BE2C (cell line): ENCODE results near the gene MYOG.

Source experiments
- DNase-seq: peaks from one replicate; pipeline ENCODE4 v3.0.0-alpha.2; 2020
- H3K27me3 ChIP-seq: fragments of 250-450 bp; sonication (Bioruptor Pico); 2 replicates; pipeline ENCODE4 v1.5.1; 2020; ENCODE audit warnings: mild to moderate bottlenecking
- H3K36me3 ChIP-seq: fragments of 250-450 bp; sonication (Bioruptor Pico); 2 replicates; pipeline ENCODE4 v1.5.1; 2020; ENCODE audit warnings: mild to moderate bottlenecking
- H3K4me1 ChIP-seq: fragments of 250-450 bp; sonication (Bioruptor Pico); 2 replicates; pipeline ENCODE4 v1.5.1; 2020
- H3K4me3 ChIP-seq: 2 replicates; pipeline ENCODE4 v1.5.1; 2011; ENCODE audit warnings: low read depth, low read length
- H3K9me3 ChIP-seq: fragments of 250-450 bp; sonication (Bioruptor Pico); 2 replicates; pipeline ENCODE4 v1.5.1; 2020
- CTCF ChIP-seq: IDR thresholded peaks from 2 replicates; pipeline ENCODE4 v1.5.1; 2012; ENCODE audit warnings: mild to moderate bottlenecking, low read depth, low read length

MYOG gene

DNA sequence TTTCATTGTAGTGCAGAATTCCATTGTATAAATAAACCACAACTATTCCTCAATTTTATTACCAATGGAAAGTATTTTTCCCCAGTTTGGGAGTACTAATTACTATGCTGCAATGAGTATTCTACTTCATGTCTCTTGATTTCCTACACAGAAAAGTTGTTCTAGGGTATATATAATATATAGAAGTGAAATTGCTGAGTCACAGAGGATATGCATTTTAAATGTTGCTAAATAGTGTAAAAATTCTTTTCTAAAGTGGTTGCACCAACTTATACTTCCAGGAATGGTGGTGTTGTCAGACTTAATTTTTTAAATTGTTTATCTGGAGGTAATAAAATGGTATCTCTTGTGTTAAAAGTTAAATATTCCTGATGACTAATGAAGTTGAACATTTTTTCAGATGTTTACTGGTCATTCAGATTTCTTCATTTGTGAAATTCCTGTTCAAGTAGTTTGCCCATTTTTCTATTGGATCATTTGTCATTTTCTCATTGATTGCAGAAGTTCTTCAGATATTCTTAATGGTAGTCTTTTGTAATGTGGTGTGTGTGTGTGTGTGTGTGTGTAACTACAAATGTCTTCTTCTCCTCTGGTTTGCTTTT lies 19.1 kb upstream of the MYOG start:
- TF ChIP-seq CTCF: no peak
- Histone ChIP-seq H3K4me1 (no peaks in the 10 kb centered on the region), H3K27me3 (peaks cover 24% of the 10 kb centered on the region), H3K4me3 (no peak overlapping the region), H3K36me3 (no peaks in the 10 kb centered on the region), H3K9me3 (no peaks in the 10 kb centered on the region)
- DNase-seq: no peak

DNA sequence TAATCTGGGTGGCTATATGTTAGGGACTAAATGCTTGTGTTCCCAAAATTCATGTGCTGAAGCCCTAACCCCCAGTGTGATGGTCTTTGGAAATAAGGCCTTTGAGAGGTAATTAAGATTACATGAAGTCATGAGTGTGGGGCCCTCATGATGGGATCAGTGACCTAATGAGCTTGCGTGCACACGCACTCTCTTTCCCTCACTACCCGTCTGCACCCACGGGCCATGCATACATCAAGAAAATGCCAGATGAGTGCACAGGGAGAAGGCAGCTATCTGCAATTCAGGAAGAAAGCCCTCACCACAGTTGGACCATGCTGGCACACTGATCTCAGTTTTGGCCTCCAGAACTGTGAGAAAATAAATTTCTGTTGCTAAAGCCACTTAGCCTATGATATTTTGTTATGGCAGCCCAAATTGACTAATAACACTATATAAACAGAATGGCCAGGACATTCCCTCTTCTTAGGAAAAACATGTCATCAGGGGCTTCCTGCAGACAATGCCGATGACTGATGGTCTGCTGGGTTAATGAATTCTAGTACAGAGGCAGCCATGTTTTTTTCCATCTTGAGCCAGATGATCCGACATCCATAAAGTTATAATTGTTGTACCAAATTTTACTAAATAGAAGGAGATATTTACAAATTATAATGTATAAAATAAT lies 18.1 kb upstream of the MYOG start:
- Histone ChIP-seq H3K36me3 (no peaks in the 10 kb centered on the region), H3K9me3 (no peaks in the 10 kb centered on the region), H3K4me1 (no peaks in the 10 kb centered on the region), H3K27me3 (peaks cover 17% of the 10 kb centered on the region), H3K4me3 (no peak overlapping the region)
- no peak for TF ChIP-seq CTCF
- no peak for DNase-seq

DNA sequence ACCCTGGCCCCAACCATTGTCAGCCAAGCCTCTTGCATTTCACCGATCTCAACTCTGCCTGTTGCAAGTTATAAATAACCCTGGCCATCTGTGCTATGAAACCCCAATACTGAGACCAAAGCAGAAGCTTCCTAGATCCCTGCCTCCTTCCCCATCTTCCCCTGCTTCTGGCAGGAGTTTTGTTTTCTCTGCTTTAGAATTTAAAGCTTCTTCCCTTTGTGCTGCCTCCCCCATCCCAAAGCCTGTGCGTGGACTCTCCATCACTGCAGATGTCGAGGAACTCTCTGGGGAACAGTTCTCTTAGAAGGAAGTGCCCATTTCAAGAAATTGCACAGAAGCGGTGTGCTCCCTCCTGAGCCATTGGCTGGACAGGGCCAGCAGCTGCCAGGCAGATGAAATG lies 17.4 kb upstream of the MYOG start:
- no peak for DNase-seq
- H3K27me3 ChIP-seq: peaks cover 11% of the 10 kb centered on the region
- no peaks in the 10 kb centered on the region for H3K4me1 ChIP-seq
- no peaks in the 10 kb centered on the region for H3K9me3 ChIP-seq
- no peaks in the 10 kb centered on the region for H3K36me3 ChIP-seq
- TF ChIP-seq CTCF: no peak
- no peak overlapping the region for H3K4me3 ChIP-seq

- no peaks in the 10 kb centered on the region for H3K9me3 ChIP-seq
- no peaks in the 10 kb centered on the region for H3K27me3 ChIP-seq
- no peak for TF ChIP-seq CTCF
- no peaks in the 10 kb centered on the region for H3K36me3 ChIP-seq
- no peak overlapping the region for H3K4me3 ChIP-seq
- no peak for DNase-seq
- H3K4me1 ChIP-seq: no peaks in the 10 kb centered on the region
Observed at GRCh38 chr1:203101813-203102634, 16.2 kb upstream of the MYOG start.

DNA sequence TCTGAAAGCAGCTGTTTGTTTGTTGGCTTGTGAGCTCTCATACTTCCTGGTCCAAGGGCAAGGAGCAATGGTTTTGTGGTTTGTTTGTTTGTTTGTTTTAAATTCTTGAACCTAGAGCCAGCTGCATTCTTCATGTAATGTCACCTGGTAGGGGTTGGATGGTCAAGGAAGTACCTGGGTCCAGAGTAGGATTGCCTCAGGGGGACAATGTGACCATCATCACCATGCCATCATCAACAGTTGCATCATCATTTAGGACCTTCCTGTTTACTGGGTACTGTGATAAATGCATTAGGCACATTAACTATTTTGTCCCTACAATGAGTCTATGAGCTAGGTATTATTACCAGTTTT lies 14.7 kb upstream of the MYOG start:
- no peaks in the 10 kb centered on the region for H3K9me3 ChIP-seq
- H3K36me3 ChIP-seq: no peaks in the 10 kb centered on the region
- no peak for DNase-seq
- H3K4me1 ChIP-seq: no peaks in the 10 kb centered on the region
- H3K4me3 ChIP-seq: no peak overlapping the region
- no peak for TF ChIP-seq CTCF
- H3K27me3 ChIP-seq: no peaks in the 10 kb centered on the region
